ENCODE data around the gene DLX3. TPM values are rescaled to one million over a fixed set of nuclear protein-coding genes. Genes with fewer than 3 reads are reported as not detected.

The DLX3 gene
- total RNA-seq, 1 experiment from 2014 or later, result not detected

GRCh38 chr17:49976828-49977202, 18.2 kb downstream of the DLX3 start:
- intact Hi-C loops (cut with micrococcal nuclease; ENCODE audit: unreplicated experiment), result no loop called here
- POLR2A ChIA-PET (ENCODE audit: low non-redundant PET), result no interaction called here
- H3K27ac ChIP-seq (ENCODE audit: low read depth, low read length, poor library complexity, severe bottlenecking), result no peak overlapping the region
- no peaks in the 10 kb centered on the region for H3K36me3 ChIP-seq (ENCODE audit: insufficient read depth, low read length, poor library complexity, severe bottlenecking)
- no peak for TF ChIP-seq EZH2 (IDR thresholded peaks at IDR 0.05; ENCODE audit: borderline replicate concordance, low read depth, low read length, poor library complexity, severe bottlenecking)
- no TSS peak for BruUV-seq (replicated peaks)
- H3K4me3 ChIP-seq (ENCODE audit: low read depth, low read length, poor library complexity, severe bottlenecking), result no peak overlapping the region
- no peaks in the 10 kb centered on the region for H3K9me3 ChIP-seq (ENCODE audit: low read depth, low read length, poor library complexity, severe bottlenecking)
- H3K27me3 ChIP-seq (replicated peaks; ENCODE audit: insufficient read depth, low read depth, low read length, poor library complexity), result peaks cover 51% of the 10 kb centered on the region
- no peaks in the 10 kb centered on the region for H3K4me1 ChIP-seq (ENCODE audit: insufficient read depth, low read length, poor library complexity, severe bottlenecking)
- CTCF ChIA-PET, result no interaction called here
- DNase-seq (ENCODE audit: low spot score), result no peak

GRCh38 chr17:49976163-49976827, 18.7 kb downstream of the DLX3 start:
- H3K4me1 ChIP-seq (ENCODE audit: insufficient read depth, low read length, poor library complexity, severe bottlenecking), result no peaks in the 10 kb centered on the region
- no peak overlapping the region for H3K27ac ChIP-seq (ENCODE audit: low read depth, low read length, poor library complexity, severe bottlenecking)
- POLR2A ChIA-PET (ENCODE audit: low non-redundant PET), result interaction anchor here (0.5 kb wide), 1 partner anchor 104 kb away, joined by 9 read pairs; no protein-coding TSS in a partner anchor
- no peak overlapping the region for H3K4me3 ChIP-seq (ENCODE audit: low read depth, low read length, poor library complexity, severe bottlenecking)
- DNase-seq (ENCODE audit: low spot score), result no peak
- TF ChIP-seq EZH2 (IDR thresholded peaks at IDR 0.05; ENCODE audit: borderline replicate concordance, low read depth, low read length, poor library complexity, severe bottlenecking) (no peak), CTCF (conservative IDR thresholded peaks at IDR 0.05; ENCODE audit: low read depth, low read length) (no peak)
- no peaks in the 10 kb centered on the region for H3K9me3 ChIP-seq (ENCODE audit: low read depth, low read length, poor library complexity, severe bottlenecking)
- H3K36me3 ChIP-seq (ENCODE audit: insufficient read depth, low read length, poor library complexity, severe bottlenecking), result no peaks in the 10 kb centered on the region
- BruUV-seq (replicated peaks), result no TSS peak
- intact Hi-C loops (cut with micrococcal nuclease; ENCODE audit: unreplicated experiment), result no loop called here
- CTCF ChIA-PET, result no interaction called here
- H3K27me3 ChIP-seq (replicated peaks; ENCODE audit: insufficient read depth, low read depth, low read length, poor library complexity), result peaks cover 56% of the 10 kb centered on the region

- H3K27ac ChIP-seq (ENCODE audit: low read depth, low read length, poor library complexity, severe bottlenecking), result no peak overlapping the region
- H3K27me3 ChIP-seq (replicated peaks; ENCODE audit: insufficient read depth, low read depth, low read length, poor library complexity), result peaks cover 64% of the 10 kb centered on the region
- no peaks in the 10 kb centered on the region for H3K4me1 ChIP-seq (ENCODE audit: insufficient read depth, low read length, poor library complexity, severe bottlenecking)
- intact Hi-C loops (cut with micrococcal nuclease; ENCODE audit: unreplicated experiment), result no loop called here
- no peaks in the 10 kb centered on the region for H3K9me3 ChIP-seq (ENCODE audit: low read depth, low read length, poor library complexity, severe bottlenecking)
- H3K36me3 ChIP-seq (ENCODE audit: insufficient read depth, low read length, poor library complexity, severe bottlenecking), result no peaks in the 10 kb centered on the region
- no TSS peak for BruUV-seq (replicated peaks)
- TF ChIP-seq EZH2 (IDR thresholded peaks at IDR 0.05; ENCODE audit: borderline replicate concordance, low read depth, low read length, poor library complexity, severe bottlenecking), result no peak
- TF ChIP-seq CTCF (conservative IDR thresholded peaks at IDR 0.05; ENCODE audit: low read depth, low read length), result no peak
- DNase-seq (ENCODE audit: low spot score), result no peak
- ChIA-PET POLR2A (ENCODE audit: low non-redundant PET) (interaction anchor here (0.5 kb wide), 1 partner anchor 105 kb away, joined by 9 read pairs; no protein-coding TSS in a partner anchor), CTCF (no interaction called here)
- H3K4me3 ChIP-seq (ENCODE audit: low read depth, low read length, poor library complexity, severe bottlenecking), result no peak overlapping the region
Observed at GRCh38 chr17:49975531-49975930, 19.5 kb downstream of the DLX3 start.

GRCh38 chr17:49973271-49973615, 21.8 kb downstream of the DLX3 start:
- no peak overlapping the region for H3K4me3 ChIP-seq (ENCODE audit: low read depth, low read length, poor library complexity, severe bottlenecking)
- DNase-seq (ENCODE audit: low spot score), result no peak
- H3K27me3 ChIP-seq (replicated peaks; ENCODE audit: insufficient read depth, low read depth, low read length, poor library complexity), result peaks cover 79% of the 10 kb centered on the region
- no peak overlapping the region for H3K27ac ChIP-seq (ENCODE audit: low read depth, low read length, poor library complexity, severe bottlenecking)
- POLR2A ChIA-PET (ENCODE audit: low non-redundant PET), result no interaction called here
- intact Hi-C loops (cut with micrococcal nuclease; ENCODE audit: unreplicated experiment), result no loop called here
- no peaks in the 10 kb centered on the region for H3K36me3 ChIP-seq (ENCODE audit: insufficient read depth, low read length, poor library complexity, severe bottlenecking)
- H3K9me3 ChIP-seq (ENCODE audit: low read depth, low read length, poor library complexity, severe bottlenecking), result no peaks in the 10 kb centered on the region
- BruUV-seq (replicated peaks), result no TSS peak
- CTCF ChIA-PET, result no interaction called here
- no peaks in the 10 kb centered on the region for H3K4me1 ChIP-seq (ENCODE audit: insufficient read depth, low read length, poor library complexity, severe bottlenecking)
- no peak for TF ChIP-seq CTCF (conservative IDR thresholded peaks at IDR 0.05; ENCODE audit: low read depth, low read length)
- no peak for TF ChIP-seq EZH2 (IDR thresholded peaks at IDR 0.05; ENCODE audit: borderline replicate concordance, low read depth, low read length, poor library complexity, severe bottlenecking)

All from A673 (cell line).